Heart left ventricle (tissue), 16 donors: ENCODE measurements around the gene CXCL6. TPM values are rescaled to one million over a fixed set of nuclear protein-coding genes. Genes with fewer than 3 reads are reported as not detected.
A peak's percentile ranks its signal among the peaks of the same experiment; 100 is the strongest.

Experiments
- ATAC-seq, 4 donors: fragments of 200-7000 bp; cut with Tn5 transposase; one replicate each; pipeline ENCODE4 v1.9.1; 2020 to 2022; ENCODE audit warnings: moderate library complexity in 4 of 4, mild to moderate bottlenecking in 3 of 4, moderate number of reproducible peaks in 1 of 4
- DNase-seq, 5 donors: peaks; one replicate each; pipeline ENCODE4 v3.0.0-alpha.2; 2020
- H3K27ac ChIP-seq, 12 donors: fragments of 200-600 bp; sonication (generic) in 4 of 12; one replicate each; pipeline versions ENCODE4 v1.5.0 to v1.8.0; 2016 to 2022; ENCODE audit warnings: mild to moderate bottlenecking in 2 of 12
- H3K27me3 ChIP-seq, 9 donors: fragments of 200-600 bp; sonication (generic) in 2 of 9; one replicate each; pipeline versions ENCODE4 v1.5.1 to v1.8.0; 2016 to 2022; ENCODE audit warnings: mild to moderate bottlenecking in 3 of 9
- H3K36me3 ChIP-seq, 9 donors: fragments of 200-600 bp; sonication (generic) in 2 of 9; one replicate each; pipeline versions ENCODE4 v1.5.0 to v1.8.0; 2018 to 2022; ENCODE audit warnings: mild to moderate bottlenecking in 2 of 9
- H3K4me1 ChIP-seq, 12 donors: fragments of 200-600 bp; sonication (generic) in 4 of 12; one replicate each; pipeline versions ENCODE4 v1.5.0 to v1.8.0; 2016 to 2022; ENCODE audit warnings: mild to moderate bottlenecking in 3 of 12
- H3K4me3 ChIP-seq, 12 donors: fragments of 200-600 bp; sonication (generic) in 4 of 12; one replicate each; pipeline versions ENCODE4 v1.5.0 to v1.8.0; 2017 to 2022; ENCODE audit warnings: mild to moderate bottlenecking in 9 of 12, moderate library complexity in 4 of 12
- H3K9me3 ChIP-seq, 12 donors: fragments of 200-600 bp; sonication (generic) in 4 of 12; one replicate each; pipeline versions ENCODE4 v1.5.0 to v1.8.0; 2016 to 2022; ENCODE audit warnings: mild to moderate bottlenecking in 1 of 12
- POLR2A ChIP-seq, 2 donors: fragments of 450-650 bp; IDR thresholded peaks; one replicate each; pipeline ENCODE4 v1.6.1; 2017; ENCODE audit warnings: antibody characterized with exemption in 2 of 2, mild to moderate bottlenecking in 2 of 2, moderate library complexity in 2 of 2
- WGBS, 4 donors: extraction: QIAGEN DNeasy Blood & Tissue Kit in 2 of 4; methylation state at CpG; one replicate each; pipeline versions ENCODE4 v1.1.5 to v1.1.7; 2013 to 2018; 5-methylcytosine and 5-hydroxymethylcytosine counted together
- intact Hi-C, 10 donors: fragments of 100-400 bp; cut with DNase I; formaldehyde crosslinking; loops; one replicate each; pipeline versions ENCODE4 v1.11.1 to v1.14.2; 2022
- polyA plus RNA-seq, 2 donors: library from polyadenylated mRNA; stranded (reverse); fragments of 200-250 nt; gene quantifications; one replicate each; pipeline ENCODE4 v1.2.3, GENCODE V29; 2013
- total RNA-seq, 9 donors: library from RNA; depleted of rRNA in 2 of 9; stranded (reverse); fragments of >200 nt in 2 of 9; fragmentation: NEBNext Ultra II Directional in 3 of 9; extraction: Animal tissue kit (Norgen Biotek cat#: 25700) in 3 of 9; gene quantifications; one replicate each; pipeline versions ENCODE4 v1.1.0 to v1.2.4, GENCODE V29; 2016 to 2023
- TF ChIP-seq, protein P1 (sequence below), 12 donors: fragments of 200-600 bp; sonication (generic) in 4 of 12; IDR thresholded peaks; one replicate each; pipeline versions ENCODE4 v1.5.0 to v1.8.0; 2018 to 2022; ENCODE audit warnings: antibody characterized with exemption in 12 of 12, mild to moderate bottlenecking in 5 of 12
- donor health status: ischemic (EF 13 %, LVEDD 7.1; RV severe dilation, severe dysfunction).
- donor health status: healthy with polysubstance abuse.
- donor health status: DM: no; HTN: yes; CAD: no.
- donor health status: DM: no; HTN: no; CAD: no.
- donor health status: ischemic (EF 25% LVEDD 6.9; RV normal size, moderate dysfunction).
- donor health status: ischemic (EF 25% LVEDD 5.7; RV mildly dilated, moderate dysfunction).
- donor health status: healthy.
- donor health status: DM: yes; HTN: yes; CAD: no.
- donor health status: ischemic (EF 35%, LVEDD 5.7; RV mildly dilated, moderate dysfunction).
- donor health status: nonischemic (EF 11% LVEDD 7.7; RV severe dilation, severe dysfunction).
- donor health status: DM: yes; HTN: yes; CAD: no.
- donor health status: PGD.
- donor health status: ischemic (EF 29% LVEDD 5.4; RV normal size, mild dysfunction).
- donor health status: nonischemic (EF 23%, LVEDD 6.1; RV moderate dilation, normal function).

CXCL6 gene
- total and polyA plus RNA-seq, 11 donors, result 0.11 to 4.5 (median 0.71) TPM; not detected in 4

DNA sequence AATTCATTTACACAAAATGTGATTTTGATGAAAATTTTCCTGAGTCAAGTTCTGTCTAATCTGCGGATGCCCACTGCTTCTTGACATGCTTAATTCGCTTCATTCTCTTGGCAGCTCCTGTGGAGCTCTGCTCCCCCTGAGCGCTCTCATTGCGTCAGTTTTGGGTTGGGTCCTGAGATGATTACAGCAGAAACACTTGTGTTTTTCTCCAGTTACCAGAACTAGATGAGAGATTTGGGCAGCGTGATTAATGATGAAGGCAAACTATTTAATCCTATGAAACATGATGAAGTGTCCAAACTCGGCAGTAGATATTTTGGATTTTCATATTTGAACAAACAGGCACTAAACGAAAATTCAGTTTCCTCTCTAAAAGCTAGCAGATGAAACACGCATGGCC is 28.5 kb downstream of the CXCL6 start:
- H3K4me1 ChIP-seq, result peaks cover 0 to 18% (median 4%) of the 10 kb centered on the region in 12 donors
- 75 to 89% (median 87%) methylated on average over 8 of the region's 8 CpGs for WGBS, 4 donors
- no peak for DNase-seq

DNA sequence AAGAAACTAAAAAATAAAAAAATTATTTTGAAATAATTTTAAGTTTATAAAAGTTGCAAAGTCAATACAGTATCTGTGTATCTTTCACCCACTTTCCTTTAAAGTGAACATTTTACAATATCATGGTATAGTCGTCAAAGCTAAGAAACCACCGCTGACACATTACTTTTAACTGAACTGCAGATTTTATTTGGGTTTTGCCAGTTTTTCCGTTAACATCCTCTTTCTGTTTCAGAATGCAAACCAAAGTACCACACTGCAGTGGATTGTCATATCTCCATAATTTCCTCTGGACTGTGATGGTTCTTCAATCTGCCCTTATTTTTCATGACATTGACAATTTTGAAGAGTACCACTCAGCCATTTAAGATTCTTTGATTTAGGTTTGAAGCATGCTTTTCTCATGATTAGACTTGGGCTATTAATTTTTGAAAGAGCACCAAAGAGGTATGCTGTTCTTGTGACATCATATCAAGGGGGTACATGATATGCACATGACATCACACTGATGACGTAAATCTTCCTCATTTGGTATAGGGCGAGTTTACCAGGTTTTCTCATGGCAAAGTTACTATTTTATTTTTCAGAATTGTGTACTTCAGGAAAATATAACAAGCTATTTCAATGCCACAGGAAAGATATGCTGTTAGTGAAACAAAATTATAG is 29.1 kb downstream of the CXCL6 start:
- H3K36me3 ChIP-seq, result no peaks in the 10 kb centered on the region
- DNase-seq, result no peak
- H3K27ac ChIP-seq, result peak overlapping the region in 1 of 12 donors; percentile 38
- peaks cover 0 to 25% (median 0%) of the 10 kb centered on the region in 9 donors for H3K27me3 ChIP-seq
- peaks cover 0 to 18% (median 5%) of the 10 kb centered on the region in 12 donors for H3K4me1 ChIP-seq
- ATAC-seq, result no peak
- H3K9me3 ChIP-seq, result no peaks in the 10 kb centered on the region
- WGBS, 4 donors, result 71 to 88% (median 81%) methylated on average over 5 of the region's 5 CpGs
- TF ChIP-seq, protein P1, sequence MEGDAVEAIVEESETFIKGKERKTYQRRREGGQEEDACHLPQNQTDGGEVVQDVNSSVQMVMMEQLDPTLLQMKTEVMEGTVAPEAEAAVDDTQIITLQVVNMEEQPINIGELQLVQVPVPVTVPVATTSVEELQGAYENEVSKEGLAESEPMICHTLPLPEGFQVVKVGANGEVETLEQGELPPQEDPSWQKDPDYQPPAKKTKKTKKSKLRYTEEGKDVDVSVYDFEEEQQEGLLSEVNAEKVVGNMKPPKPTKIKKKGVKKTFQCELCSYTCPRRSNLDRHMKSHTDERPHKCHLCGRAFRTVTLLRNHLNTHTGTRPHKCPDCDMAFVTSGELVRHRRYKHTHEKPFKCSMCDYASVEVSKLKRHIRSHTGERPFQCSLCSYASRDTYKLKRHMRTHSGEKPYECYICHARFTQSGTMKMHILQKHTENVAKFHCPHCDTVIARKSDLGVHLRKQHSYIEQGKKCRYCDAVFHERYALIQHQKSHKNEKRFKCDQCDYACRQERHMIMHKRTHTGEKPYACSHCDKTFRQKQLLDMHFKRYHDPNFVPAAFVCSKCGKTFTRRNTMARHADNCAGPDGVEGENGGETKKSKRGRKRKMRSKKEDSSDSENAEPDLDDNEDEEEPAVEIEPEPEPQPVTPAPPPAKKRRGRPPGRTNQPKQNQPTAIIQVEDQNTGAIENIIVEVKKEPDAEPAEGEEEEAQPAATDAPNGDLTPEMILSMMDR (IDR thresholded peaks at IDR 0.05), result no peak
- TF ChIP-seq POLR2A (IDR thresholded peaks at IDR 0.05), result no peak
- no peak overlapping the region for H3K4me3 ChIP-seq
- intact Hi-C loops, result loop anchor here in 2 of 10 donors (5.0 to 10.0 kb wide), 3 partner anchors 138 to 267 kb away; no protein-coding TSS in a partner anchor

More for the DNA sequence above, 28.5 kb downstream of the CXCL6 start:
- Histone ChIP-seq H3K9me3 (no peaks in the 10 kb centered on the region), H3K27ac (no peak overlapping the region), H3K27me3 (peaks cover 0 to 25% (median 0%) of the 10 kb centered on the region in 9 donors), H3K4me3 (no peak overlapping the region), H3K36me3 (no peaks in the 10 kb centered on the region)
- intact Hi-C loops, result loop anchor here in 2 of 10 donors (5.0 to 10.0 kb wide), 3 partner anchors 138 to 267 kb away; no protein-coding TSS in a partner anchor
- TF ChIP-seq, protein P1 (IDR thresholded peaks at IDR 0.05), result no peak
- TF ChIP-seq POLR2A (IDR thresholded peaks at IDR 0.05), result no peak
- ATAC-seq, result no peak

DNA sequence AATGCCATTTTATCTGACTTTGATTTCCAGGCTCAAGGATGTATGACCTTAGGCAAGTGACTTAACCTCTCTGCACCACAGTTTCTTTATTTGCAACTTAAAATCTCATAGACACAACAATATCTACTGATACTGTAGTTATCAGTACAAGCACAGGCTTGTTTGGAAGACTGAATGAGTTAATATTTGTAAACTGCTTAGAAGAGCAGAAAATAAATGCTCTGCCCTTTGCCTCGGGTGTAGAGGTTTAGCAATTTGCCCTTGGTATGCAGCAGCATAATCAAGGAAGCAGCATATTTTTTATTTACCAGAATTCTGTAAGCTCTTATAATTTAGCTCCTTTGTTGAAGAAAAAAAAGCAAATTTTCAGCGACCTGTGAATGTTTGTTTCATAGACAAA is 29.8 kb downstream of the CXCL6 start:
- DNase-seq (no peak), ATAC-seq (no peak)
- WGBS, 4 donors, result 48 to 60% (median 50%) methylated on average over 2 of the region's 2 CpGs
- Histone ChIP-seq H3K4me3 (no peak overlapping the region), H3K9me3 (no peaks in the 10 kb centered on the region), H3K27me3 (peaks cover 0 to 25% (median 0%) of the 10 kb centered on the region in 9 donors), H3K27ac (no peak overlapping the region), H3K36me3 (no peaks in the 10 kb centered on the region), H3K4me1 (peaks cover 0 to 18% (median 5%) of the 10 kb centered on the region in 12 donors)
- intact Hi-C loops, result loop anchor here in 2 of 10 donors (5.0 to 10.0 kb wide), 3 partner anchors 139 to 266 kb away; no protein-coding TSS in a partner anchor
- no peak for TF ChIP-seq POLR2A (IDR thresholded peaks at IDR 0.05)

DNA sequence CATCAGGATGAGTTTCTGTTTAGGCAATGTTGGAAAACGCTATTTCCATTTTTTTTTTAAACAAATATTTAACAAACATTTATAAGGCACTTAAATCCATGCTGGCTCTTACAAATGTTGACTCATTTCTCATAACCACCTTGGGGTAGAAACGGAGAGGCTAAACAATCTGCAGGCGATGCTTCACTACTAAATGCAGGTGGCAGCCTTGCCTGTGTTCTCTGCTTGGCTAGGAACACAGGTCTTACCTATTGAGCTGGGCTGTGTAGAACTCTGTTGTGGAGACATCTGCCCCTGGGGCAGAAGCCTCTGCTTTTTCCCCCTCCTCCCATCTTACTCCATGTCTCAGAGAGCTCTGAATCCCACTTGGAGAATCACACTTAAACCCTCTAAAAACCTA is 31.3 kb downstream of the CXCL6 start:
- Histone ChIP-seq H3K4me1 (peaks cover 0 to 20% (median 5%) of the 10 kb centered on the region in 12 donors), H3K27me3 (peaks cover 0 to 25% (median 0%) of the 10 kb centered on the region in 9 donors), H3K27ac (no peak overlapping the region), H3K36me3 (no peaks in the 10 kb centered on the region), H3K9me3 (no peaks in the 10 kb centered on the region), H3K4me3 (no peak overlapping the region)
- 82 to 89% (median 85%) methylated on average over 3 of the region's 3 CpGs for WGBS, 4 donors
- DNase-seq, result no peak
- no peak for TF ChIP-seq POLR2A (IDR thresholded peaks at IDR 0.05)
- TF ChIP-seq, protein P1 (IDR thresholded peaks at IDR 0.05), result no peak
- intact Hi-C loops, result loop anchor here in 2 of 10 donors (5.0 to 10.0 kb wide), 3 partner anchors 140 to 265 kb away; no protein-coding TSS in a partner anchor
- no peak for ATAC-seq
